Esophagus muscularis mucosa (tissue), 3 donors: ENCODE data around the gene QRICH2.

Source experiments
- CTCF ChIP-seq, 3 experiments: fragments of 200-600 bp in 2 of 3; fragments of 450-650 bp in 1 of 3; sonication (generic) in 2 of 3; IDR thresholded peaks; one replicate each; pipeline ENCODE4 v1.5.1; 2017 to 2019; ENCODE audit warnings: antibody characterized with exemption in 3 of 3, mild to moderate bottlenecking in 2 of 3, moderate library complexity in 1 of 3
- POLR2A ChIP-seq: fragments of 450-650 bp; IDR thresholded peaks from one replicate; pipeline ENCODE4 v1.6.1; 2017; ENCODE audit warnings: antibody characterized with exemption, moderate library complexity, mild to moderate bottlenecking, low read depth

- TF ChIP-seq CTCF (IDR thresholded peaks at IDR 0.05) (no peak), POLR2A (no peak)
Measured at GRCh38 chr17:76252040-76252954, 55.8 kb downstream of the QRICH2 start.
